PC-9 (cell line): Measurements from ENCODE around the gene C17orf58.

ENCODE experiments used
- CTCF ChIP-seq: fragments of 200-600 bp; sonication (generic); conservative IDR thresholded peaks from 2 replicates; pipeline ENCODE4 v1.6.1; 2017; ENCODE audit warnings: mixed run types, antibody characterized with exemption, mild to moderate bottlenecking, moderate library complexity
- EZH2 ChIP-seq: fragments of 200-600 bp; sonication (generic); IDR thresholded peaks from 2 replicates; pipeline ENCODE4 v1.8.0; 2017; ENCODE audit warnings: antibody characterized with exemption, low read depth

- no peak for TF ChIP-seq CTCF
- TF ChIP-seq EZH2 = no peak
Measured at GRCh38 chr17:67983383-67983688, 12.9 kb downstream of the C17orf58 start.
